A673 (cell line): ENCODE measurements around the gene ZCCHC24. TPM values are rescaled to one million over a fixed set of nuclear protein-coding genes. Genes with fewer than 3 reads are reported as not detected.

Experiments used
- BruUV-seq: library from RNA; stranded (reverse); fragments of 400-500 nt; replicated peaks from 2 replicates; lab custom pipeline; 2021; lab: Mats Ljungman, UMichigan
- CTCF ChIA-PET: fragments of 300-600 bp; sonication (Branson Sonifier 250); formaldehyde crosslinking; loops from one replicate; lab custom pipeline; 2022; ENCODE audit warnings: antibody characterized with exemption; lab: Charles Lee
- POLR2A ChIA-PET: fragments of 300-600 bp; sonication (Branson Sonifier 250); formaldehyde crosslinking; loops from one replicate; lab custom pipeline; 2022; ENCODE audit warnings: antibody characterized with exemption; ENCODE audit not compliant: low non-redundant PET; lab: Charles Lee
- DNase-seq: peaks from one replicate; pipeline ENCODE4 v3.0.0-alpha.2; 2015; ENCODE audit warnings: low spot score
- H3K27ac ChIP-seq: fragments of 200-600 bp; sonication (generic); 2 replicates; pipeline ENCODE4 v1.5.1; 2016; ENCODE audit warnings: mixed run types, low read depth, mild to moderate bottlenecking, mixed read lengths, antibody characterized with exemption, low read length; ENCODE audit not compliant: poor library complexity, severe bottlenecking
- H3K27me3 ChIP-seq: fragments of 200-600 bp; sonication (generic); replicated peaks from 2 replicates; pipeline ENCODE4 v1.6.1; 2017; ENCODE audit warnings: mixed run types, low read depth, mild to moderate bottlenecking, mixed read lengths, antibody characterized with exemption, low read length; ENCODE audit not compliant: insufficient read depth, poor library complexity
- H3K36me3 ChIP-seq: fragments of 200-600 bp; sonication (generic); 2 replicates; pipeline ENCODE4 v1.6.1; 2016; ENCODE audit warnings: mixed run types, mild to moderate bottlenecking, mixed read lengths, antibody characterized with exemption, low read length; ENCODE audit not compliant: insufficient read depth, poor library complexity, severe bottlenecking
- H3K4me1 ChIP-seq: fragments of 200-600 bp; sonication (generic); 2 replicates; pipeline ENCODE4 v1.6.1; 2017; ENCODE audit warnings: mixed run types, mild to moderate bottlenecking, mixed read lengths, antibody characterized with exemption, low read length; ENCODE audit not compliant: insufficient read depth, poor library complexity, severe bottlenecking
- H3K4me3 ChIP-seq: fragments of 200-600 bp; sonication (generic); 2 replicates; pipeline ENCODE4 v1.5.1; 2016; ENCODE audit warnings: low read depth, mixed run types, mild to moderate bottlenecking, mixed read lengths, low read length; ENCODE audit not compliant: poor library complexity, severe bottlenecking
- H3K9me3 ChIP-seq: fragments of 200-600 bp; sonication (generic); 2 replicates; pipeline ENCODE4 v1.6.1; 2016; ENCODE audit warnings: mixed run types, low read depth, mild to moderate bottlenecking, mixed read lengths, antibody characterized with exemption, low read length; ENCODE audit not compliant: poor library complexity, severe bottlenecking
- CTCF ChIP-seq: fragments of 300-800, 200-600 bp; sonication (generic); conservative IDR thresholded peaks from 2 replicates; pipeline ENCODE4 v1.5.1; 2017; ENCODE audit warnings: low read depth, mild to moderate bottlenecking, antibody characterized with exemption, low read length, moderate library complexity, mixed read lengths
- EZH2 ChIP-seq: fragments of 200-600 bp; sonication (generic); IDR thresholded peaks from 2 replicates; pipeline ENCODE4 v1.6.1; 2017; ENCODE audit warnings: borderline replicate concordance, low read depth, mild to moderate bottlenecking, mixed read lengths, antibody characterized with exemption, low read length; ENCODE audit not compliant: poor library complexity, severe bottlenecking
- intact Hi-C: fragments of 100-400 bp; cut with micrococcal nuclease; formaldehyde crosslinking; loops from one replicate; pipeline ENCODE4 v1.10.0; 2022; ENCODE audit not compliant: unreplicated experiment
- total RNA-seq: library from RNA; stranded (reverse); gene quantifications from 2 replicates; pipeline ENCODE4 v1.2.3, GENCODE V29; 2021

ZCCHC24 gene
- total RNA-seq, 1 experiment from 2014 or later: 9.8 TPM

- TF ChIP-seq EZH2 (no peak), CTCF (no peak)
- intact Hi-C loops: loop anchor here (5.0 kb wide), 1 partner anchor 65 kb away; no protein-coding TSS in a partner anchor
- CTCF ChIA-PET: no interaction called here
- H3K4me1 ChIP-seq: peaks cover 49% of the 10 kb centered on the region
- H3K27ac ChIP-seq: no peak overlapping the region
- no peak for DNase-seq
- no TSS peak for BruUV-seq
- H3K27me3 ChIP-seq: no peaks in the 10 kb centered on the region
- no peaks in the 10 kb centered on the region for H3K9me3 ChIP-seq
- POLR2A ChIA-PET: no interaction called here
- H3K36me3 ChIP-seq: no peaks in the 10 kb centered on the region
- H3K4me3 ChIP-seq: no peak overlapping the region
Observed at GRCh38 chr10:79402625-79402946, 42.8 kb downstream of the ZCCHC24 start.

GRCh38 chr10:79401015-79401921 is 44.2 kb downstream of the ZCCHC24 start:
- peaks cover 48% of the 10 kb centered on the region for H3K4me1 ChIP-seq
- POLR2A ChIA-PET: no interaction called here
- no peaks in the 10 kb centered on the region for H3K9me3 ChIP-seq
- no peak overlapping the region for H3K27ac ChIP-seq
- intact Hi-C loops: loop anchor here (5.0 kb wide), 1 partner anchor 66 kb away; no protein-coding TSS in a partner anchor
- no TSS peak for BruUV-seq
- no peak overlapping the region for H3K4me3 ChIP-seq
- DNase-seq: no peak
- no peaks in the 10 kb centered on the region for H3K36me3 ChIP-seq
- TF ChIP-seq CTCF (no peak), EZH2 (no peak)
- CTCF ChIA-PET: no interaction called here
- H3K27me3 ChIP-seq: no peaks in the 10 kb centered on the region

- no TSS peak for BruUV-seq
- Histone ChIP-seq H3K4me3 (no peak overlapping the region), H3K27ac (no peak overlapping the region), H3K9me3 (no peaks in the 10 kb centered on the region), H3K36me3 (no peaks in the 10 kb centered on the region), H3K27me3 (no peaks in the 10 kb centered on the region), H3K4me1 (peaks cover 39% of the 10 kb centered on the region)
- peak; percentile 91 for TF ChIP-seq CTCF
- no peak for TF ChIP-seq EZH2
- POLR2A ChIA-PET: no interaction called here
- intact Hi-C loops: loop anchor here (5.0 kb wide), 1 partner anchor 67 kb away; no protein-coding TSS in a partner anchor
- CTCF ChIA-PET: no interaction called here
- peak; percentile 53 for DNase-seq
Observed at GRCh38 chr10:79400146-79401004, 45.0 kb downstream of the ZCCHC24 start.
